ENCODE data around the gene KCNH1.

The KCNH1 gene

GRCh38 chr1:211132721-211133392, 1.1 kb downstream of the KCNH1 start:
- Histone ChIP-seq H2AFZ (ENCODE audit: low read depth, low read length) (no peak overlapping the region), H4K20me1 (ENCODE audit: insufficient read depth, low read length) (no peaks in the 10 kb centered on the region), H3K4me3 (ENCODE audit: low read length) (no peak overlapping the region), H3K9ac (ENCODE audit: low read length) (no peak overlapping the region), H3K36me3 (replicated peaks; ENCODE audit: low read depth, low read length) (no peaks in the 10 kb centered on the region), H3K4me2 (ENCODE audit: low read length) (no peak overlapping the region), H3K79me2 (ENCODE audit: low read length) (no peaks in the 10 kb centered on the region), H3K27me3 (ENCODE audit: low read depth, low read length) (peaks cover 37% of the 10 kb centered on the region), H3K9me3 (ENCODE audit: insufficient read depth, low read length) (no peaks in the 10 kb centered on the region), H3K27ac (ENCODE audit: low read length) (no peak overlapping the region), H3K4me1 (ENCODE audit: low read length) (no peaks in the 10 kb centered on the region)
- TF ChIP-seq EZH2phosphoT487 (IDR thresholded peaks at IDR 0.05; ENCODE audit: low read depth): no peak
- TF ChIP-seq CTCF (IDR thresholded peaks at IDR 0.05; ENCODE audit: low read depth, low read length): no peak

GRCh38 chr1:211129776-211130175, 4.2 kb downstream of the KCNH1 start:
- Histone ChIP-seq H3K4me1 (ENCODE audit: low read length) (no peaks in the 10 kb centered on the region), H3K36me3 (replicated peaks; ENCODE audit: low read depth, low read length) (no peaks in the 10 kb centered on the region), H3K27me3 (ENCODE audit: low read depth, low read length) (peaks cover 26% of the 10 kb centered on the region), H3K27ac (ENCODE audit: low read length) (no peak overlapping the region), H2AFZ (ENCODE audit: low read depth, low read length) (no peak overlapping the region), H3K9ac (ENCODE audit: low read length) (no peak overlapping the region), H3K4me2 (ENCODE audit: low read length) (no peak overlapping the region), H3K79me2 (ENCODE audit: low read length) (no peaks in the 10 kb centered on the region), H4K20me1 (ENCODE audit: insufficient read depth, low read length) (no peaks in the 10 kb centered on the region), H3K9me3 (ENCODE audit: insufficient read depth, low read length) (no peaks in the 10 kb centered on the region), H3K4me3 (ENCODE audit: low read length) (no peak overlapping the region)
- no peak for TF ChIP-seq CTCF (IDR thresholded peaks at IDR 0.05; ENCODE audit: low read depth, low read length)
- no peak for TF ChIP-seq EZH2phosphoT487 (IDR thresholded peaks at IDR 0.05; ENCODE audit: low read depth)

- Histone ChIP-seq H3K9me3 (ENCODE audit: insufficient read depth, low read length) (no peaks in the 10 kb centered on the region), H2AFZ (ENCODE audit: low read depth, low read length) (no peak overlapping the region), H3K4me2 (ENCODE audit: low read length) (no peak overlapping the region), H3K27me3 (ENCODE audit: low read depth, low read length) (peaks cover 30% of the 10 kb centered on the region), H3K36me3 (replicated peaks; ENCODE audit: low read depth, low read length) (no peaks in the 10 kb centered on the region), H3K79me2 (ENCODE audit: low read length) (no peaks in the 10 kb centered on the region), H4K20me1 (ENCODE audit: insufficient read depth, low read length) (no peaks in the 10 kb centered on the region), H3K9ac (ENCODE audit: low read length) (no peak overlapping the region), H3K4me3 (ENCODE audit: low read length) (no peak overlapping the region), H3K27ac (ENCODE audit: low read length) (no peak overlapping the region), H3K4me1 (ENCODE audit: low read length) (no peaks in the 10 kb centered on the region)
- TF ChIP-seq EZH2phosphoT487 (IDR thresholded peaks at IDR 0.05; ENCODE audit: low read depth) (no peak), CTCF (IDR thresholded peaks at IDR 0.05; ENCODE audit: low read depth, low read length) (no peak)
These were observed 6.8 kb downstream of the KCNH1 start for GRCh38 chr1:211127166-211127565.

- Histone ChIP-seq H2AFZ (ENCODE audit: low read depth, low read length) (no peak overlapping the region), H3K4me3 (ENCODE audit: low read length) (no peak overlapping the region), H3K27me3 (ENCODE audit: low read depth, low read length) (peaks cover 30% of the 10 kb centered on the region), H3K9ac (ENCODE audit: low read length) (no peak overlapping the region), H3K36me3 (replicated peaks; ENCODE audit: low read depth, low read length) (no peaks in the 10 kb centered on the region), H3K9me3 (ENCODE audit: insufficient read depth, low read length) (no peaks in the 10 kb centered on the region), H4K20me1 (ENCODE audit: insufficient read depth, low read length) (no peaks in the 10 kb centered on the region), H3K79me2 (ENCODE audit: low read length) (no peaks in the 10 kb centered on the region), H3K4me1 (ENCODE audit: low read length) (no peaks in the 10 kb centered on the region), H3K4me2 (ENCODE audit: low read length) (no peak overlapping the region), H3K27ac (ENCODE audit: low read length) (no peak overlapping the region)
- no peak for TF ChIP-seq EZH2phosphoT487 (IDR thresholded peaks at IDR 0.05; ENCODE audit: low read depth)
- no peak for TF ChIP-seq CTCF (IDR thresholded peaks at IDR 0.05; ENCODE audit: low read depth, low read length)
These were observed 7.3 kb downstream of the KCNH1 start for GRCh38 chr1:211126622-211127021.

All from OCI-LY3 (cell line).